Ishikawa (cell line): ENCODE results near the gene FOXN1.

Source experiments
- CEBPB ChIP-seq: IDR thresholded peaks from 2 replicates; pipeline ENCODE4 v1.6.1; 2012
- CREB1 ChIP-seq: IDR thresholded peaks from 2 replicates; pipeline ENCODE4 v1.6.1; 2012; ENCODE audit warnings: low read depth
- EGR1 ChIP-seq: IDR thresholded peaks from 2 replicates; pipeline ENCODE4 v1.6.1; 2012
- EP300 ChIP-seq: IDR thresholded peaks from 2 replicates; pipeline ENCODE4 v1.6.1; 2012; ENCODE audit warnings: borderline replicate concordance
- FOXM1 ChIP-seq: IDR thresholded peaks from 2 replicates; pipeline ENCODE4 v1.6.1; 2012; ENCODE audit warnings: low read depth, borderline replicate concordance
- NFIC ChIP-seq: IDR thresholded peaks from 2 replicates; pipeline ENCODE4 v1.6.1; 2012
- RAD21 ChIP-seq: IDR thresholded peaks from 2 replicates; pipeline ENCODE4 v1.6.1; 2012; ENCODE audit warnings: low read depth
- TAF1 ChIP-seq: IDR thresholded peaks from 2 replicates; pipeline ENCODE4 v1.6.1; 2012; ENCODE audit warnings: low read depth, mild to moderate bottlenecking
- TCF12 ChIP-seq: IDR thresholded peaks from 2 replicates; pipeline ENCODE4 v1.6.1; 2012; ENCODE audit warnings: low read depth
- TEAD4 ChIP-seq: IDR thresholded peaks from 2 replicates; pipeline ENCODE4 v1.6.1; 2012
- YY1 ChIP-seq: IDR thresholded peaks from 2 replicates; pipeline ENCODE4 v1.6.1; 2012; ENCODE audit warnings: low read depth
- ZBTB7A ChIP-seq: IDR thresholded peaks from 2 replicates; pipeline ENCODE4 v1.6.1; 2012; ENCODE audit warnings: low read depth
- TF ChIP-seq, protein P1 (sequence below): IDR thresholded peaks from 2 replicates; pipeline ENCODE4 v1.6.1; 2012
- TF ChIP-seq, protein P2 (sequence below): IDR thresholded peaks from 2 replicates; pipeline ENCODE4 v1.6.1; 2012
- TF ChIP-seq, protein P3 (sequence below): IDR thresholded peaks from 2 replicates; pipeline ENCODE4 v1.6.1; 2012; ENCODE audit warnings: low read depth, mild to moderate bottlenecking

FOXN1 gene

GRCh38 chr17:28503420-28503819, 2.7 kb upstream of the FOXN1 start:
- TF ChIP-seq RAD21: no peak
- no peak for TF ChIP-seq EP300
- TF ChIP-seq FOXM1: no peak
- TF ChIP-seq, protein P1, sequence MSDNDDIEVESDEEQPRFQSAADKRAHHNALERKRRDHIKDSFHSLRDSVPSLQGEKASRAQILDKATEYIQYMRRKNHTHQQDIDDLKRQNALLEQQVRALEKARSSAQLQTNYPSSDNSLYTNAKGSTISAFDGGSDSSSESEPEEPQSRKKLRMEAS: no peak
- TF ChIP-seq YY1: no peak
- no peak for TF ChIP-seq TEAD4
- TF ChIP-seq TCF12: no peak
- TF ChIP-seq, protein P2, sequence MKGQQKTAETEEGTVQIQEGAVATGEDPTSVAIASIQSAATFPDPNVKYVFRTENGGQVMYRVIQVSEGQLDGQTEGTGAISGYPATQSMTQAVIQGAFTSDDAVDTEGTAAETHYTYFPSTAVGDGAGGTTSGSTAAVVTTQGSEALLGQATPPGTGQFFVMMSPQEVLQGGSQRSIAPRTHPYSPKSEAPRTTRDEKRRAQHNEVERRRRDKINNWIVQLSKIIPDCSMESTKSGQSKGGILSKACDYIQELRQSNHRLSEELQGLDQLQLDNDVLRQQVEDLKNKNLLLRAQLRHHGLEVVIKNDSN: no peak
- no peak for TF ChIP-seq TAF1
- TF ChIP-seq NFIC: no peak
- no peak for TF ChIP-seq EGR1
- no peak for TF ChIP-seq CREB1
- TF ChIP-seq, protein P3, sequence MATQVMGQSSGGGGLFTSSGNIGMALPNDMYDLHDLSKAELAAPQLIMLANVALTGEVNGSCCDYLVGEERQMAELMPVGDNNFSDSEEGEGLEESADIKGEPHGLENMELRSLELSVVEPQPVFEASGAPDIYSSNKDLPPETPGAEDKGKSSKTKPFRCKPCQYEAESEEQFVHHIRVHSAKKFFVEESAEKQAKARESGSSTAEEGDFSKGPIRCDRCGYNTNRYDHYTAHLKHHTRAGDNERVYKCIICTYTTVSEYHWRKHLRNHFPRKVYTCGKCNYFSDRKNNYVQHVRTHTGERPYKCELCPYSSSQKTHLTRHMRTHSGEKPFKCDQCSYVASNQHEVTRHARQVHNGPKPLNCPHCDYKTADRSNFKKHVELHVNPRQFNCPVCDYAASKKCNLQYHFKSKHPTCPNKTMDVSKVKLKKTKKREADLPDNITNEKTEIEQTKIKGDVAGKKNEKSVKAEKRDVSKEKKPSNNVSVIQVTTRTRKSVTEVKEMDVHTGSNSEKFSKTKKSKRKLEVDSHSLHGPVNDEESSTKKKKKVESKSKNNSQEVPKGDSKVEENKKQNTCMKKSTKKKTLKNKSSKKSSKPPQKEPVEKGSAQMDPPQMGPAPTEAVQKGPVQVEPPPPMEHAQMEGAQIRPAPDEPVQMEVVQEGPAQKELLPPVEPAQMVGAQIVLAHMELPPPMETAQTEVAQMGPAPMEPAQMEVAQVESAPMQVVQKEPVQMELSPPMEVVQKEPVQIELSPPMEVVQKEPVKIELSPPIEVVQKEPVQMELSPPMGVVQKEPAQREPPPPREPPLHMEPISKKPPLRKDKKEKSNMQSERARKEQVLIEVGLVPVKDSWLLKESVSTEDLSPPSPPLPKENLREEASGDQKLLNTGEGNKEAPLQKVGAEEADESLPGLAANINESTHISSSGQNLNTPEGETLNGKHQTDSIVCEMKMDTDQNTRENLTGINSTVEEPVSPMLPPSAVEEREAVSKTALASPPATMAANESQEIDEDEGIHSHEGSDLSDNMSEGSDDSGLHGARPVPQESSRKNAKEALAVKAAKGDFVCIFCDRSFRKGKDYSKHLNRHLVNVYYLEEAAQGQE: no peak
- no peak for TF ChIP-seq ZBTB7A
- no peak for TF ChIP-seq CEBPB

DNA sequence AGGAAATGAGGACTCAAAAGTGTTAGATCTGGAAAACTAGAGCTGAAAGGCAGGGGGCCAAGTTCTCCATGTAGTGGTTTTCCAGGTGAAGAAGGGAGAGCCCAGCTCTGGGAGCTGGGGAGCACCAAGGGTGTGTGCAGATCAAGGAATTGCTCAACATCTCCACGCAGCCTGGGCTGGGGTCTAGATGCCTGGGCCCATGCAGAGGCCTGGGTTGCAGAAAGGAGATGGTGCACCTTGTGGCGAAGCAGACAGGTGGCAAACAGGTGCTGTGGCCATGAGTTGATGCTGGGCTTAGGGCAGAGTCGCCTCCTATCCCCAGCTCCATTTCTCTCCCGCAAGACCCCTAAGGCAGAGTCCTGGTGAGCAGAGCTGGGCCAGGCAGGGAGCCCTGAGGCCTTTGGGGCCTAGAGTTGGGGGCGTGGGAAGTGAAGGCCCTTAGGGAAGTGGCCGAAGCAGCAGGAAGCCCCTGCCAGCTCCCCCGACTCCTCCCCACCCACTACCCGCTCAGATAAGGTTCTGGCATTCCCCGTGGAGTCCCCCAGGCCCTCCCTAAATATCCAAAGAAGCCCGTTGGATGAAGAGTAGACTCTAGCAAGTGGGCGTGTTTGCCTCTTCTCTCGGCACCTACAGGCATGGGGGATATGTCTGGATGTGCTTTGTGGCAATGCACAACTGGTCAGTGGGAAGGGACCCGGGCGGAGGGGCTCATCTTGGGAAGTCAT, 777 bp downstream of the FOXN1 start:
- TF ChIP-seq ZBTB7A: no peak
- TF ChIP-seq, protein P2: no peak
- TF ChIP-seq, protein P3: no peak
- no peak for TF ChIP-seq FOXM1
- no peak for TF ChIP-seq YY1
- no peak for TF ChIP-seq RAD21
- TF ChIP-seq NFIC: no peak
- TF ChIP-seq TEAD4: no peak
- no peak for TF ChIP-seq EGR1
- no peak for TF ChIP-seq CEBPB
- TF ChIP-seq TAF1: no peak
- TF ChIP-seq TCF12: no peak
- TF ChIP-seq EP300: no peak
- no peak for TF ChIP-seq CREB1
- TF ChIP-seq, protein P1: no peak

- TF ChIP-seq CEBPB (no peak), RAD21 (no peak), ZBTB7A (no peak), TAF1 (no peak), YY1 (no peak), TCF12 (no peak), EP300 (no peak), CREB1 (no peak), TEAD4 (no peak), FOXM1 (no peak), EGR1 (no peak), NFIC (no peak)
- TF ChIP-seq, protein P1: no peak
- TF ChIP-seq, protein P3: no peak
- TF ChIP-seq, protein P2: no peak
These were observed 1.5 kb downstream of the FOXN1 start for GRCh38 chr17:28507567-28508203.
